GM12878 (cell line): Measurements from ENCODE around the gene WNT11. TPM values are rescaled to one million over a fixed set of nuclear protein-coding genes. Genes with fewer than 3 reads are reported as not detected.

Source experiments
- ATAC-seq: fragments of 200-7000 bp; cut with Tn5 transposase; 3 replicates; pipeline ENCODE4 v1.9.1; 2020; ENCODE audit warnings: mild to moderate bottlenecking, moderate library complexity
- BruUV-seq: library from RNA; stranded (reverse); fragments of 400-500 nt; replicated peaks from 2 replicates; lab custom pipeline; 2021; lab: Mats Ljungman, UMichigan
- CTCF ChIA-PET: fragments of 300-600 bp; sonication (Branson Sonifier 250); formaldehyde crosslinking; extraction: SDS; loops from one replicate; lab custom pipeline; 2021; ENCODE audit warnings: inconsistent platforms; lab: Yijun Ruan, JAX
- POLR2A ChIA-PET: fragments of 350-600 bp; formaldehyde crosslinking; extraction: SDS; loops from one replicate; lab custom pipeline; 2021; ENCODE audit warnings: inconsistent platforms; lab: Charles Lee
- RAD21 ChIA-PET: fragments of 300-600 bp; sonication (Branson Sonifier 250); formaldehyde crosslinking; loops from one replicate; lab custom pipeline; 2023; ENCODE audit warnings: antibody characterized with exemption; ENCODE audit not compliant: unreplicated experiment; lab: Charles Lee
- SMC1A ChIA-PET: fragments of 300-600 bp; sonication (Branson Sonifier 250); formaldehyde crosslinking; loops from one replicate; lab custom pipeline; 2023; ENCODE audit not compliant: unreplicated experiment, uncharacterized antibody; lab: Charles Lee
- DNase-seq: peaks from one replicate; pipeline ENCODE4 v3.0.0-alpha.2; 2011; ENCODE audit warnings: low read depth, low spot score
- FAIRE-seq: peaks from 3 replicates; lab custom pipeline; 2011; peaks lifted over from hg19 to GRCh38; lab: Jason Lieb, UNC
- H2AFZ ChIP-seq: 2 replicates; pipeline ENCODE4 v1.6.0; 2011; ENCODE audit warnings: low read depth, low read length, control low read depth; ENCODE audit not compliant: control insufficient read depth
- H3K27ac ChIP-seq: 2 replicates; pipeline ENCODE4 v1.5.1; 2011; ENCODE audit warnings: control low read depth; ENCODE audit not compliant: control insufficient read depth, insufficient read depth
- H3K27me3 ChIP-seq, 2 experiments: replicated peaks in 1 of 2; 2 replicates each; pipeline versions ENCODE4 v1.6.0 to v1.6.1; 2011; ENCODE audit warnings: low read length in 1 of 2; ENCODE audit not compliant: control insufficient read depth in 2 of 2, insufficient read depth in 2 of 2
- H3K36me3 ChIP-seq, 2 experiments: 2 replicates each; pipeline ENCODE4 v1.5.1; 2011; ENCODE audit warnings: low read length in 1 of 2; ENCODE audit not compliant: control insufficient read depth in 2 of 2, insufficient read depth in 2 of 2
- H3K4me1 ChIP-seq: 2 replicates; pipeline ENCODE4 v1.6.1; 2011; ENCODE audit warnings: mild to moderate bottlenecking, low read length, moderate library complexity, mixed read lengths; ENCODE audit not compliant: control insufficient read depth, insufficient read depth
- H3K4me2 ChIP-seq: 2 replicates; pipeline ENCODE4 v1.6.0; 2011; ENCODE audit warnings: control low read depth; ENCODE audit not compliant: control insufficient read depth, insufficient read depth
- H3K4me3 ChIP-seq: fragments of 200-600 bp; sonication (generic); 2 replicates; pipeline ENCODE4 v1.5.1; 2016
- H3K79me2 ChIP-seq: 2 replicates; pipeline ENCODE4 v1.6.0; 2011; ENCODE audit warnings: low read length; ENCODE audit not compliant: control insufficient read depth, insufficient read depth
- H3K9ac ChIP-seq: 2 replicates; pipeline ENCODE4 v1.8.0; 2011; ENCODE audit warnings: low read length, control low read depth, mixed read lengths; ENCODE audit not compliant: control insufficient read depth, insufficient read depth
- H3K9me3 ChIP-seq: replicated peaks from 3 replicates; pipeline ENCODE4 v1.5.1; 2011; ENCODE audit warnings: mild to moderate bottlenecking, low read length; ENCODE audit not compliant: control insufficient read depth, insufficient read depth
- H4K20me1 ChIP-seq: 2 replicates; pipeline ENCODE4 v1.6.0; 2011; ENCODE audit not compliant: control insufficient read depth, insufficient read depth
- BCLAF1 ChIP-seq: fragments of 450-650 bp; IDR thresholded peaks from 2 replicates; pipeline ENCODE4 v1.6.1; 2017; ENCODE audit warnings: antibody characterized with exemption, mild to moderate bottlenecking, moderate library complexity
- CHD2 ChIP-seq: IDR thresholded peaks from 2 replicates; pipeline ENCODE4 v1.6.1; 2011; ENCODE audit warnings: low read depth, low read length, improper control_type of control experiment, borderline replicate concordance
- IKZF1 ChIP-seq: fragments of 450-650 bp; conservative IDR thresholded peaks from 2 replicates; pipeline ENCODE4 v1.6.1; 2017; ENCODE audit warnings: antibody characterized with exemption, mild to moderate bottlenecking
- IRF3 ChIP-seq: fragments of 450-650 bp; IDR thresholded peaks from 2 replicates; pipeline ENCODE4 v1.6.1; 2014; ENCODE audit warnings: mild to moderate bottlenecking
- POU2F2 ChIP-seq: IDR thresholded peaks from 3 replicates; pipeline ENCODE4 v1.6.1; 2011; ENCODE audit warnings: low read depth, mild to moderate bottlenecking, low read length, borderline replicate concordance
- RBBP5 ChIP-seq: fragments of 200-600 bp; sonication (generic); conservative IDR thresholded peaks from 2 replicates; pipeline ENCODE4 v1.6.1; 2016
- STAT3 ChIP-seq: IDR thresholded peaks from 2 replicates; pipeline ENCODE4 v1.6.1; 2011; ENCODE audit warnings: low read depth, low read length, improper control_type of control experiment
- ZBTB11 ChIP-seq: fragments of 450-650 bp; formaldehyde crosslinking; IDR thresholded peaks from 2 replicates; pipeline ENCODE4 v1.5.0; 2022; ENCODE audit warnings: mild to moderate bottlenecking, missing genetic modification characterization
- ZSCAN29 ChIP-seq: fragments of 450-650 bp; IDR thresholded peaks from 2 replicates; pipeline ENCODE4 v1.6.1; 2017; ENCODE audit warnings: mild to moderate bottlenecking, moderate library complexity
- WGBS: methylation state at CpG from one replicate; pipeline ENCODE4 v1.1.6; 2016; ENCODE audit warnings: low lambda C conversion rate; ENCODE audit not compliant: insufficient replicate concordance, insufficient coverage; ENCODE audit errors: missing lambda C conversion rate; 5-methylcytosine and 5-hydroxymethylcytosine counted together
- in situ Hi-C: fragments of 300-500 bp; cut with MboI; formaldehyde crosslinking; loops from 9 replicates; pipeline ENCODE4 v1.14.3; 2018; ENCODE audit warnings: mixed read lengths
- intact Hi-C: fragments of 100-400 bp; cut with micrococcal nuclease; formaldehyde crosslinking; loops from one replicate; pipeline ENCODE4 v1.14.2; 2022; ENCODE audit not compliant: unreplicated experiment
- polyA plus RNA-seq, 11 experiments: library from polyadenylated mRNA; depleted of rRNA in 4 of 11; unstranded in 6 of 11; stranded (reverse) in 5 of 11; fragments of >200 nt; fragmentation: Nextera tagmentation in 4 of 11; fragmentation: Illumina TruSeq in 1 of 11; extraction: Ambion mirVana in 4 of 11; extraction: Trizol in 1 of 11; gene quantifications; 1 replicate in 1 of 11; 2 replicates in 10 of 11; pipeline versions ENCODE4 v1.2.1 to v1.2.3, GENCODE V29; 2011 to 2016; ENCODE audit warnings: inconsistent platforms in 2 of 11, missing spikeins in 2 of 11, low read depth in 1 of 11
- total RNA-seq, 4 experiments: library from RNA; depleted of rRNA in 3 of 4; stranded (reverse); fragments of >200 nt in 3 of 4; fragmentation: Illumina TruSeq in 1 of 4; extraction: Trizol in 1 of 4; gene quantifications; 2 replicates each; pipeline versions ENCODE4 v1.2.1 to v1.2.3, GENCODE V29; 2013 to 2021
- TF ChIP-seq, protein P1 (sequence below): fragments of 450-650 bp; IDR thresholded peaks from 2 replicates; pipeline ENCODE4 v1.6.1; 2016; ENCODE audit warnings: mild to moderate bottlenecking
- TF ChIP-seq, protein P2 (sequence below): IDR thresholded peaks from 2 replicates; pipeline ENCODE4 v1.6.1; 2012; ENCODE audit warnings: low read depth, low read length, improper control_type of control experiment

Gene WNT11
- total and polyA plus RNA-seq, 10 of the 15 experiments (the other 5 are each of a cell fraction or from before 2014, with no cell fraction given) = 0.05 to 0.19 TPM; not detected in 8

- TF ChIP-seq BCLAF1 = no peak
- no peak for TF ChIP-seq IKZF1
- TF ChIP-seq CHD2 = no peak
- TF ChIP-seq, all 136 proteins: peak for 0
Observed at GRCh38 chr11:76230392-76230791, 24.1 kb upstream of the WNT11 start (continued).

- ChIA-PET RAD21 (interaction anchor here (2.8 kb wide), 1 partner anchor 22 kb away, joined by 24 read pairs; no protein-coding TSS in a partner anchor), POLR2A (no interaction called here), CTCF (interaction anchor here (1.2 to 3.0 kb wide), 2 partner anchors 17 to 22 kb away, joined by 3 to 30 read pairs; partner anchors contain the start of gene WNT11), SMC1A (interaction anchor here (2.5 kb wide), 1 partner anchor 22 kb away, joined by 18 read pairs; no protein-coding TSS in a partner anchor)
- no peaks in the 10 kb centered on the region for H4K20me1 ChIP-seq
- H3K4me3 ChIP-seq = no peak overlapping the region
- no peak for FAIRE-seq
- intact Hi-C loops = loop anchor here (10.0 kb wide), 1 partner anchor 215 kb away; the partner anchor contains the start of gene EMSY
- DNase-seq = no peak
- no peak overlapping the region for H2AFZ ChIP-seq
- 88% methylated on average over 8 of the region's 8 CpGs for WGBS
- ATAC-seq = no peak
- H3K27me3 ChIP-seq = peaks cover 0 to 2% of the 10 kb centered on the region in 2 experiments; a peak in 1 of 4 replicates
- H3K4me2 ChIP-seq = no peak overlapping the region
- H3K9ac ChIP-seq = no peak overlapping the region
- in situ Hi-C loops = loop anchor here (10.0 kb wide), 1 partner anchor 445 kb away; the partner anchor contains the start of gene LRRC32
- no peaks in the 10 kb centered on the region for H3K36me3 ChIP-seq
- no peak overlapping the region for H3K27ac ChIP-seq
- no TSS peak for BruUV-seq
- no peaks in the 10 kb centered on the region for H3K9me3 ChIP-seq
- peaks cover 34% of the 10 kb centered on the region for H3K4me1 ChIP-seq
- H3K79me2 ChIP-seq = no peaks in the 10 kb centered on the region
- no peak for TF ChIP-seq IRF3
- TF ChIP-seq, protein P1, sequence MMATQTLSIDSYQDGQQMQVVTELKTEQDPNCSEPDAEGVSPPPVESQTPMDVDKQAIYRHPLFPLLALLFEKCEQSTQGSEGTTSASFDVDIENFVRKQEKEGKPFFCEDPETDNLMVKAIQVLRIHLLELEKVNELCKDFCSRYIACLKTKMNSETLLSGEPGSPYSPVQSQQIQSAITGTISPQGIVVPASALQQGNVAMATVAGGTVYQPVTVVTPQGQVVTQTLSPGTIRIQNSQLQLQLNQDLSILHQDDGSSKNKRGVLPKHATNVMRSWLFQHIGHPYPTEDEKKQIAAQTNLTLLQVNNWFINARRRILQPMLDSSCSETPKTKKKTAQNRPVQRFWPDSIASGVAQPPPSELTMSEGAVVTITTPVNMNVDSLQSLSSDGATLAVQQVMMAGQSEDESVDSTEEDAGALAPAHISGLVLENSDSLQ = no peak
- no peak for TF ChIP-seq STAT3
- no peak for TF ChIP-seq ZSCAN29
- TF ChIP-seq, protein P2, sequence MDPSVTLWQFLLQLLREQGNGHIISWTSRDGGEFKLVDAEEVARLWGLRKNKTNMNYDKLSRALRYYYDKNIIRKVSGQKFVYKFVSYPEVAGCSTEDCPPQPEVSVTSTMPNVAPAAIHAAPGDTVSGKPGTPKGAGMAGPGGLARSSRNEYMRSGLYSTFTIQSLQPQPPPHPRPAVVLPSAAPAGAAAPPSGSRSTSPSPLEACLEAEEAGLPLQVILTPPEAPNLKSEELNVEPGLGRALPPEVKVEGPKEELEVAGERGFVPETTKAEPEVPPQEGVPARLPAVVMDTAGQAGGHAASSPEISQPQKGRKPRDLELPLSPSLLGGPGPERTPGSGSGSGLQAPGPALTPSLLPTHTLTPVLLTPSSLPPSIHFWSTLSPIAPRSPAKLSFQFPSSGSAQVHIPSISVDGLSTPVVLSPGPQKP = no peak
- TF ChIP-seq POU2F2 = no peak
- no peak for TF ChIP-seq RBBP5
- TF ChIP-seq ZBTB11 (CRISPR knock-in tag) = no peak
Observed at GRCh38 chr11:76229690-76230240, 23.5 kb upstream of the WNT11 start.
